GM23248 (cell line): Measurements from ENCODE around the gene GAREM1.

ENCODE experiments used
- EZH2 ChIP-seq: fragments of 200-600 bp; sonication (generic); IDR thresholded peaks from 2 replicates; pipeline ENCODE4 v1.6.1; 2018; ENCODE audit warnings: antibody characterized with exemption, mild to moderate bottlenecking; ENCODE audit not compliant: insufficient read depth, poor library complexity, severe bottlenecking
- EZH2phosphoT487 ChIP-seq: fragments of 200-600 bp; sonication (generic); IDR thresholded peaks from 2 replicates; pipeline ENCODE4 v1.6.1; 2018; ENCODE audit warnings: antibody characterized with exemption, moderate library complexity, mild to moderate bottlenecking, low read depth; ENCODE audit not compliant: insufficient read depth

- TF ChIP-seq EZH2 (no peak), EZH2phosphoT487 (no peak)
These were observed 146.5 kb downstream of the GAREM1 start for GRCh38 chr18:32324181-32324580.
